B cell (primary cell): ENCODE measurements around the gene KCNQ1OT1.

ENCODE experiments used
- EZH2 ChIP-seq: IDR thresholded peaks from 2 replicates; pipeline ENCODE4 v1.6.1; 2012; ENCODE audit warnings: borderline replicate concordance, low read depth, mild to moderate bottlenecking, moderate library complexity, low read length; ENCODE audit not compliant: insufficient read depth, poor library complexity, severe bottlenecking
- TF ChIP-seq, protein P1 (sequence below): fragments of 200-600 bp; IDR thresholded peaks from one replicate; pipeline ENCODE4 v1.8.0; 2022; ENCODE audit warnings: antibody characterized with exemption, mild to moderate bottlenecking

DNA sequence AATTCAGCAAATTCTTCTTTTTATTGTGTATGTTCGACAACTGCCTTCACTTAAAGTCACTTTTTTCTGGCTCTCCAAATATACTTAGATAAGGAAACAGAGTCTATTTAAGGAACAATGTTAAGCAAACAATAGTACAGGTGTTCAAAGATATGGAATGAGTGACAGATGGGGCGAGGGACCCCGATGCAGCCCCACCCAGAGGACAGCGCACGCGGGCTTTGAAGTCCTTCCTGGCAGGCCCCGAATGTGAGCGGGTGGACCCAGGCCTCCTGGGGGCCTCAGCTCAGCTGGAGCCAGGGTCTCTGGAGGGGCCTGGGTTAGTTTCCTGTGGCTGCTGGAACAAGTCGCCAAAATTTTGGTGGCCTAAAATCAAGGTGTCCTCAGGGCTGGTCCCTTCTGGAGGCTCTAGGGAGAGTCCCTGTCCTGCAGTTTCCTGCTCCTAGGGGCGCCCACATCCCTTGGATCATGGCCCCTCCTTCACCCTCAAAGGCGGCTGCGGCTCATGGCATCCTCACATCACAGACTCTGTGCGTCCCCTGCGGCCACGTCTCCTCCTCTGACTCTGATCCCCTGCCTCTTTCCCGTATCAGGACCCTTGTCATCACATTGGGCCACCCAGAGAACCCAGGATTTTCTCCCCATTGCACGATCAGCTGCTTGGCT is 40.6 kb upstream of the KCNQ1OT1 start:
- TF ChIP-seq, protein P1, sequence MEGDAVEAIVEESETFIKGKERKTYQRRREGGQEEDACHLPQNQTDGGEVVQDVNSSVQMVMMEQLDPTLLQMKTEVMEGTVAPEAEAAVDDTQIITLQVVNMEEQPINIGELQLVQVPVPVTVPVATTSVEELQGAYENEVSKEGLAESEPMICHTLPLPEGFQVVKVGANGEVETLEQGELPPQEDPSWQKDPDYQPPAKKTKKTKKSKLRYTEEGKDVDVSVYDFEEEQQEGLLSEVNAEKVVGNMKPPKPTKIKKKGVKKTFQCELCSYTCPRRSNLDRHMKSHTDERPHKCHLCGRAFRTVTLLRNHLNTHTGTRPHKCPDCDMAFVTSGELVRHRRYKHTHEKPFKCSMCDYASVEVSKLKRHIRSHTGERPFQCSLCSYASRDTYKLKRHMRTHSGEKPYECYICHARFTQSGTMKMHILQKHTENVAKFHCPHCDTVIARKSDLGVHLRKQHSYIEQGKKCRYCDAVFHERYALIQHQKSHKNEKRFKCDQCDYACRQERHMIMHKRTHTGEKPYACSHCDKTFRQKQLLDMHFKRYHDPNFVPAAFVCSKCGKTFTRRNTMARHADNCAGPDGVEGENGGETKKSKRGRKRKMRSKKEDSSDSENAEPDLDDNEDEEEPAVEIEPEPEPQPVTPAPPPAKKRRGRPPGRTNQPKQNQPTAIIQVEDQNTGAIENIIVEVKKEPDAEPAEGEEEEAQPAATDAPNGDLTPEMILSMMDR, result no peak
- no peak for TF ChIP-seq EZH2
